ENCODE measurements around the gene PXDN. TPM values are rescaled to one million over a fixed set of nuclear protein-coding genes. Genes with fewer than 3 reads are reported as not detected.

The PXDN gene
- total RNA-seq, 2 donors from 2014 or later, result 9.5 to 20.0 TPM

DNA sequence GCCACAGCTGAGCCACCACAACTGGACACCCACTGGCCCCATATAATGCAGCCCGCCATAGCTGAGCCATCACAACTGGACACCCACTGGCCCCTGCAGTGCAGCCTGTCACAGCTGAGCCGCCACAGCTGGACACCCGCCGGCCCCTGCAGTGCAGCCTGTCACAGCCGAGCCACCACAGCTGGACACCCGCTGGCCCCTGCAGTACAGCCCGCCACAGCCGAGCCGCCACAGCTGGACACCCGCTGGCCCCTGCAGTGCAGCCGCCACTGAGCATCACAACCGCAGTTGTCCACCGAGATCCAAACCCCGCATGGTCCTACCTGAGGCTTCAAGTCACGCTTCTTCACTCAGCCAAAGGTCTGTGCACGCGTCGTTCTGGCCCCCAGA lies 134.2 kb downstream of the PXDN start:
- H3K36me3 ChIP-seq, result no peaks in the 10 kb centered on the region
- DNase-seq, result no peak
- H3K27me3 ChIP-seq, result no peaks in the 10 kb centered on the region
- no peak overlapping the region for H3K4me3 ChIP-seq
- no peaks in the 10 kb centered on the region for H3K9me3 ChIP-seq
- H3K27ac ChIP-seq, result no peak overlapping the region
- H3K4me1 ChIP-seq, result no peaks in the 10 kb centered on the region
- no peak for TF ChIP-seq CTCF (IDR thresholded peaks at IDR 0.05)
- no peak overlapping the region for H3K9ac ChIP-seq (ENCODE audit: low read depth in 2 of 2, low read length in 2 of 2)
- intact Hi-C loops (cut with DNase I), result no loop called here

- Histone ChIP-seq H3K4me3 (no peak overlapping the region), H3K36me3 (no peaks in the 10 kb centered on the region), H3K27ac (no peak overlapping the region), H3K27me3 (no peaks in the 10 kb centered on the region), H3K4me1 (no peaks in the 10 kb centered on the region), H3K9me3 (no peaks in the 10 kb centered on the region), H3K9ac (ENCODE audit: low read depth in 2 of 2, low read length in 2 of 2) (no peak overlapping the region)
- no peak for TF ChIP-seq CTCF (IDR thresholded peaks at IDR 0.05)
- intact Hi-C loops (cut with DNase I), result no loop called here
- DNase-seq, result no peak
These were observed 134.7 kb downstream of the PXDN start for GRCh38 chr2:1609485-1610095.

GRCh38 chr2:1609040-1609439 lies 135.3 kb downstream of the PXDN start:
- TF ChIP-seq CTCF (IDR thresholded peaks at IDR 0.05), result no peak
- intact Hi-C loops (cut with DNase I), result no loop called here

DNA sequence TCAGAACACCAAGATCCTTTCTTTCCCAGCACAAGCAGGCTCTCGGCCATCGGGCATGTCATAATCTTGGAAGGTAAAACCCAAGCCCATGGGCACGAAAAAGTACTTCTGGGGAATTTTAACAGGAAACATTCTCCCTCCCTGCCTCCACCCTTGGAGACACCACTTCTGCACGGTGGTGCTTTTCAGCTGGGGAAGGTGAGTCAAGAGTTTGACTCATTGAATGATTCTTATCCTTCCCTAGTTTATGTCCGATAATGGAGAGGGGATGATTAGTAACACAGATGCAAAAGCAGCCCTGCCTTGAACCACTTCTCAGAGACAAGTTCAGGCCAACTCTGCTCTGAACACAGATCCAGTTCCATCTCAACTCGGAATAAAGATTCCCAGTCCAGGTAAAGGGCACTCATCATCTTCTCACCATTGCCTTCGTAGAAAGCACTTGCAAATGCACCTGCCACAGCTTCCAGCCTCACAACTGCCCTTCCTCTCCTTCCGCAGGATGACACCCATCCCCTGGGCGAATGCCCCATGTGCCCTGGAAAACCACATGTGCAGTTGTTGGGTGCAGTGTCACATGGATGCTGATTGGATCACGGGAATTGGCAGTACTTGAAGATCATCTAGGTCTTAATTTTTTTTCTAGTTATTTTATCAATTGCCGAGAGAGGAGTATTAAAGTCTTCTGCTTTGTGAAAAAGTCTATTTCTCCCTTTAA lies 136.2 kb downstream of the PXDN start:
- Histone ChIP-seq H3K4me3 (no peak overlapping the region), H3K27me3 (no peaks in the 10 kb centered on the region), H3K9ac (ENCODE audit: low read depth in 2 of 2, low read length in 2 of 2) (no peak overlapping the region), H3K27ac (no peak overlapping the region), H3K9me3 (no peaks in the 10 kb centered on the region), H3K36me3 (no peaks in the 10 kb centered on the region), H3K4me1 (no peaks in the 10 kb centered on the region)
- no peak for TF ChIP-seq CTCF (IDR thresholded peaks at IDR 0.05)
- intact Hi-C loops (cut with DNase I), result no loop called here
- no peak for DNase-seq

More at GRCh38 chr2:1609040-1609439, 135.3 kb downstream of the PXDN start:
- Histone ChIP-seq H3K27ac (no peak overlapping the region), H3K4me1 (no peaks in the 10 kb centered on the region), H3K36me3 (no peaks in the 10 kb centered on the region), H3K4me3 (no peak overlapping the region), H3K9ac (ENCODE audit: low read depth in 2 of 2, low read length in 2 of 2) (no peak overlapping the region), H3K27me3 (no peaks in the 10 kb centered on the region), H3K9me3 (no peaks in the 10 kb centered on the region)
- no peak for DNase-seq

DNA sequence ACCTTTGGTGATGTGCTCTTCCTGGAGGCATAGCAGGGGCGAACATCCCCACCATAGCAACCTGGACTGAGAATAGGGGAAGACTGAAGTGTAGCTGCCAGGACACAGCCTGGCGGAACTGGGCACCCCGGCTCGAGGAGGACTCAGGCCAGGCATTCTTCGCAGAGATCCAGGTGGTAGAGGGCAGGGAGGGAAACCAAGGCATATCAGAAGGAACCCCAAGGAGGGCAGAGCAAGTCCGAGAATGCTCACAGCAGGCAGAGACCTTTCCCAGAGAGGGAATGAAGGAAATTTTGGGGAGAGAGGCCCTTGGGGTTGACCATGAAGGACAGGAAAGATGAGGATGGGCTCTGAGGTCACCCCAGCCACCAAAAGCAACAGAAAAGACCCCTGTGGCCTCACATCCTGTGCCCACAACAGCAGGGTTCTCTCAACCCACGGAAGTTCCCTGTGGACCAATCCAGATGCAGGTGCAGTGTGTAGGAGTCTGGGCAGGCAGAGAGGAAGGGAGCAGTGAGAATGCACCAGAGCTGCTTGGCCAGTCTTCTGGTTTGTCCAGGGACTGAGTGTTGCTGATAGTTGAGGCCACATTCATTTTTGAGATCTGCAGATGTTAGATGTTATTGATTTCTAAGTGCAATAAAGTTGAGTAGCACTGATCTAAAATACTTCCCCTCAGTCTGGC lies 136.9 kb downstream of the PXDN start:
- no peak overlapping the region for H3K9ac ChIP-seq (ENCODE audit: low read depth in 2 of 2, low read length in 2 of 2)
- no peaks in the 10 kb centered on the region for H3K4me1 ChIP-seq
- no peak for DNase-seq
- no peaks in the 10 kb centered on the region for H3K9me3 ChIP-seq
- intact Hi-C loops (cut with DNase I), result no loop called here
- no peaks in the 10 kb centered on the region for H3K36me3 ChIP-seq
- no peak overlapping the region for H3K4me3 ChIP-seq
- no peak for TF ChIP-seq CTCF (IDR thresholded peaks at IDR 0.05)
- H3K27me3 ChIP-seq, result no peaks in the 10 kb centered on the region
- H3K27ac ChIP-seq, result no peak overlapping the region
